GM21528 (cell line): ENCODE data around the gene ACHE.

Source experiments
- ATAC-seq: cut with Tn5 transposase; IDR thresholded peaks from one replicate; pipeline ENCODE4 v1.9.1; 2021; ENCODE audit warnings: mild to moderate bottlenecking, moderate library complexity; ENCODE audit not compliant: unreplicated experiment, low FRiP score

The ACHE gene

DNA sequence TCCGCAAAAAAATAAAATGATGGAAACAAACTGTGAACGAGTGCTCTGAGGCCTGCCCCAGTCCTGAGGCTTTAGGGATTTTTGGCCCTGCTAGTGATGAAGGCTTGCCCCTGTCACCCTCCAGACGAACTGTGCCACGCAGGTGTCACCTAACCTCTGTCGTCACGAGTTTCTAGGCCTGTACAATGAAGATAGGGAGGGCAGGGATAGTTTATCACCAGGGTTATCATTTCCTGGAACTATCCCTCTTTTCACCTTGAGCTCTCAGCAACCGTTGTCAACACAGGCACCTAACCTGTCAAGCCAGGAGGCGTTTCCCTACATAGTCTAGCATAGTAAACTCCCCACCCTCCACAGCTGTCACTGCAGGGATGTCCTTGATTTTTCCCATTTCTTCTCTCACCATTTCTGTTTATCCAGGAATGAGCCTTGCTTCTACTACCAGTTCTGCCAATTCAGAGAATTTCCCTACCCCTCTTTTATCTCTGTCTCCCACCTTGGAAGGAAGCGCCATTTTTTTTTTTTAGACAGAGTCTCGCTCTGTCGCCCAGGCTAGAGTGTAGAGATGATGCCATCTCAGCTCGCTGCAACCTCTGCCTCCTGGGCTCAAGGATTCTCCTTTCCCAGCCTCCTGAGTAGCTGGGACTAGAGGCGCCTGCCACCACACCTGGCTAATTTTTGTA lies 2.2 kb upstream of the ACHE start:
- ATAC-seq: no peak

DNA sequence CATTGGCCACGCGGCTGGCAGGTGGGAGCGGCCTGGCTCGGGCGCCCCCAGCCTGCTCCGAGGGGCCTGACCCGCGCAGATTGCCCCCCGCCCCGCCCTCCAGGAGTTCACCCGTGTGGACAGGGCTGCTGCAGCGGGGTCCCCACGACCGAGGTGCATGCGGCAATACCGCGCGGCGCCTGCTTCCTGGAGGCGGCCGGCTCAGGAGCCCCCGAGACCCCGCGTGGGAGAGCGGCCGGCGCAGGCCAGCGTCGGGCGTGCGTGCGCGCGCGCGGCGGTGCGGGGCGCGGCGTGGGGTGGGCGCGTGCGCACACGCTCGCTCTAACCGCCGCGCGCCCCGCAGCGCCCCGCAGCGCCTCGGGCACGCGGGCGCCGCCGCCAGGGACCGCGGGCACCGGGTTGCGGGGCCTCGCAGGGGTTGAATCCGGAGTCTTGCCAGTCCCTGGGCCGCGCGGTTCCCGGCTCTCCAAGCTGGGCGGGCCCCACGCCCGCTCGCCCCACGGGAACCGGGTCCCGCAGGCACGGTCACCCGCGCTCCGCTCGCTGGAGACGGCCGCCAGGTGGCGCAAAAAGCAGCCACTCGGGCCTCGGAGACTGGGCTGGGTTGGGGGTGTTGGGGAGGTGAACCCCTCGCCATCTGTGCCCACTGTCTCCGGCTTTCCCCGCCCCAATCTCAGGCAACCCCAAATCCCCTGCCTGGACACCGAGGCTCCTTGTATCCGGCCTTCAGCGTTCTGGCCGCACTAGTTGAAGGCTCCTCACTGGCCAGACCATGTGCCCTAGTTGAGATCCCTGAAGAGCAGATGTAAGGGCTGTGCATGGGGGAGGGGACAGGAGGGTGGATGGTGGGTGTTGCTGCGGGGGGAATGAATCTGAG lies 1.3 kb upstream of the ACHE start:
- ATAC-seq: no peak

DNA sequence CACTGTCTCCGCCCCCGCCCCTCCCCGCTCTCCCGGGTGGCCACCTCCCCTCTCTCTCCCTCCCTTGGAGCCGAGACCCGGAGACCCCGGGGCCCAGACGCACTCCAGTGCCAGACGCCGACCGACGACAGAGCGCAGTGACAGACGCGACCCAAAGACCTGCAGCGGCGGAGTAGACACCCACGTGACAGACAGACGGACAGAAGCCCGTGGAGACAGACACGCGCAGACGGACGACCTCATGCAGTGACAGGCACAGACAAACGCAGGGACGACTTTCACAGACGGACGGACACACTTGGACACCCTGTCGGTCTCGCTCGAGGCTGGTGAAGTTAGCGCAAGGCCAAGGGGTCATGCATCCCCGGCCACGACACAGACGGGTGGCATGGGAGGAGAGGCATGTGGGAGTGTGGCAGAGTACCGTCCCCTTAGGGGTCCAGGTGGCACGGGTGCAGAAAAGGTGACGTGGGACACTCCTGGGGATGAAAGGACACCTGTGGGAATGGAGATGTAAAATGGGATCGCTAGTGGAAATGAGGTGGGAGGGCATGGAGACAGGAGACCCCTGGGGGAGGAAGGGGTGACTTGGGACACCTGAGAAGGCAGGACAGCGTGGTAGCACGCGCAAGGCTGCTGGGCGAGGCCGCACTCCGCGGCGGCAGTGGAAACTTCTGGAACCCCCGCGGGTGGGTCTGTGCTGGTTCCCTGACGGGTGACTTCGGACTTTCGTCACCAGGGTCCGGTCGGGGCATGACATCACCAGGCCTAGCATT lies 456 bp upstream of the ACHE start:
- ATAC-seq: no peak

DNA sequence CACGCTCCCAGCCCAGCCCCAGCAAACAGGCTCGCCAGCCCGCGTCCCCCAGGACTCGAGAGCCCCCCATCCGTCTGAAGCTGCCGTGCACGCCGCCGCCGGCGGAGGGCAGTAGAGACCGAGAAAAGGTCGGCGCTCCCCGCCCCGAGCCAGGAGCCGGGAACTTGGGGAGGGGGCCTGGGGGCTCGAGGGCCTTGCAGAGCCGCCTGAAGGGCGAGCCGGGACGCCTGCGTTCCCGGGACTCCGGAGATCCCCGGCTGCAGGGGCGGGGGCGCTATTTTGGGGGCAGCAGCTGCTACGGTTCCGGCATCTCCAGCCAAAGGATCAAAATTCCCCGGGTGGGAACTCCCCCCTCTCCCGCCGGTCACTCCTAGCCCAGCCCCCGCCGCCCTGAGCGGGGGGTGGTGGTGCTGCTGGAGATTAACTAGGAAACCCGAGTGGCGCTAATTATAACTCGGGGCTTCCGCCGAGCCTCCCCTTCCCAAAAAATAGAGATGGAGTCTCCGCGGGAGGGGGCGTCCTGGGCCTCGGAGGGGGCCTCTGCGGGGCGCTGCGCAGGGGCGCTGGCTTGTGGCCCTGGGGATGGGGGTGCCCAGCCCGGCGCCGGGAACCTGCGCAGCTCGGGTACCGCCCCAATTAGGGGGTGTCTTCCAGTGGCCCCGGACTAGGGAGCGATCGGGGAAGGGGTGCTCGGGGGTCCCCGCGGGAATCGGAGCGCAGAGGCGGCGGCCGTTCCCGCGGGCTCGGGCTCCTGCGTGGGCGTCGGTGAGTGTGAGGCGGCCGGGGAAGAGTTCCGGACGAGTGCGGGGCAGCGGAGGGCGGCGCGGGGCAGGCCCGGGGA lies 608 bp downstream of the ACHE start:
- ATAC-seq: no peak

DNA sequence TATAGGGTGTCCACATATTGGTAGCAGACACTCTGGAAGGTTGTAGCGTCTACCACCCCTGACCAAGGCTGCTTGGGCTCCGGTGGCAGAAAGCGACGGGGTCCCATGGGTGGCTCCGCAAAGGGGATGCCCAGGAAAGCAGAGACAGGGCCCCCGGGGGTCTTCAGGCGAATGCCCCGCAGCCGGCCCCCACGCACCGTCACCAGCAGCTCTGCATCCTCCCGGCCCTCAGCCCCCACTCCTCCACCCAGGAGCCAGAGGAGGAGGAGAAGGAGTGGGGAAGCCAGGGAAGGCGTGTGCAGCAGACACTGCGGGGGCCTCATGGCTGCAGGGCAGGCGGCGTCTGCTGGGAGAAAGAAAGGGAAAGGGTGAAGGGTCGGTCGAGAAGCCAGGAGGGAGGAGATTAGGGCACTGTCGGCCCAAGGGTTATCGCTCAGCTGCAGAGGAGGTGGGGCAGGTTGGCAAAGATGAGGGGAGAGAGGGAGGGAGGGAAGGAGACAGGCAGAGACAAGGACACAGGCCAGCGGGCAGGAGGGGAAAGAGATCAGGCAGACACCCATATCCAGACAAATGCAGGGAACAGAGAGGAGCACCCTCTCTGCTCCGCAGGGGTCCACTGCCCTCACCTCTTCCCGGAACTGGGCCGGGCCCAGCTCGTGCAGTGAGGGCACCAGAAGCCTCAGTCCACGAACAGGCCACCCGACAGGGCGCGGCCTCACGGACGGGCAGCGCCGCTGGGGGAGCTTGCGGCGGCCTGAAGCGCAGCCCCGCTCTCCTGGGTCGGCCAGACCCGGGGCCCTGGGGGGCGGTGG lies 1.6 kb downstream of the ACHE start:
- ATAC-seq: no peak

DNA sequence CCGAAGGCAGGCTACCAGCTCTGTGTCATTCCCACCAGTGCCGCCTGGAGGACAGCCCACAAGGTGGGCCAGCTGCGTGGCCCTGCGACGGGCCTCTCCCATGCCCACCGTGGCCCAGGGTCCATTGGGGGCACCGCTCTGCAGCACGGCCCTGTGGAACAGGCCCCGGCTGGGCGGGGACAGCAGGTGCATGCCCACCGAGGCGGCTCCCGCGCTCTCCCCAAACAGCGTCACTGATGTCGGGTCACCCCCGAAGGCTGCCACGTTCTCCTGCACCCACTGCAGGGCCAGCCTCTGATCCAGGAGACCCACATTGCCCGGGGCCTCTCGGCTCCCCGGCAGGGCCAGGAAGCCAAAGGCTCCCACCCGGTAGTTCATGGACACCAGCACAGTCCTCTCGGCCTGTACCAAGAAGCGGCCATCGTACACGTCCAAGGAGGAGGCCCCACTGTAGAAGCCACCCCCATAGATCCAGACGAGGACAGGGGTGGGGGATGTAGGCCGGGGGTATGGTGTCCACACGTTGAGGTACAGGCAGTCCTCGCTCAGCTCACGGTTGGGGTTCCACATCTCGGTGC lies 2.3 kb downstream of the ACHE start:
- ATAC-seq: no peak

DNA sequence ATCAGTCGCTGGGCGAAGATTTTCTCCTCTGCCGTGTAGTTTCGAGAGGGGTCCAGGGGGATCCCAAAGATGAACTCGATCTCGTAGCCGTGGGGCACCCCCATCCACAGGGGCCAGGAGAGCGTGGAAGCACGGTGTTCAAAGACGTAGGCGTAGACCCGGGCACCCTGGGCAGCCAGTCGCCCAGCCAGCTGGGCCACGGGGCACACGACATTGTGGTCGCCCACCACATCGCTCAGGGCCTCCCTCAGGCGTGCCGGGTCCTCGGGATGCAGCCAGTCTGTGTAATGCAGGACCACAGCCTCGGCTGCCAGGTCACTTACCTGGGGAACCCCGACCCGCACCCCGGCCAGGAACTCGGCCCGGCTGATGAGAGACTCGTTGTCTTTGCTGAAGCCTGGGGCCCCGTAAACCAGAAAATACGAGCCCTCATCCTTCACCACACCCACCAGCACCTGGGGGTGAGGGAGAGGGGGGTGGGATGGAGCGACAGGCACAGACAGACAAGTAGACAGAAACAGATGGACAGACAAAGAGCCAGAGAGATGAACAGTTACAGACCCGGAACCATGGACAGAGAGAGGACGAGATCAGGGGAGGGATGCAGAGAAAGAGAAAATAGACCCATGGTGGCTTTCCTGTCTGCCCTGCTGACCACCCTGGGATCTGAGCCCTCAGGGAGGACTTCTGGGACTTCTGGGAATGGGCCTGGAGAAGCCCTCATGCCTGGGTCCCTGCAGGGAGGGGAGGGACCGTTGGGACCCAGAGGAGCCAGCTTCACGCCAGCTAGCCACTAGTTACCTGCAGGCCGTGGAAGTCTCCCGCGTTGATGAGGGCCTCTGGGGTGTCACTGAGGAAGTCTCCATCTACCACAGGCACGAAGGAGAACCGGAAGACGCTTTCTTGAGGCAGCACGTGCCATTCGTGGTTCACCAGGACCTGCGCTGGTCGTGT lies 3.0 kb downstream of the ACHE start:
- no peak for ATAC-seq

DNA sequence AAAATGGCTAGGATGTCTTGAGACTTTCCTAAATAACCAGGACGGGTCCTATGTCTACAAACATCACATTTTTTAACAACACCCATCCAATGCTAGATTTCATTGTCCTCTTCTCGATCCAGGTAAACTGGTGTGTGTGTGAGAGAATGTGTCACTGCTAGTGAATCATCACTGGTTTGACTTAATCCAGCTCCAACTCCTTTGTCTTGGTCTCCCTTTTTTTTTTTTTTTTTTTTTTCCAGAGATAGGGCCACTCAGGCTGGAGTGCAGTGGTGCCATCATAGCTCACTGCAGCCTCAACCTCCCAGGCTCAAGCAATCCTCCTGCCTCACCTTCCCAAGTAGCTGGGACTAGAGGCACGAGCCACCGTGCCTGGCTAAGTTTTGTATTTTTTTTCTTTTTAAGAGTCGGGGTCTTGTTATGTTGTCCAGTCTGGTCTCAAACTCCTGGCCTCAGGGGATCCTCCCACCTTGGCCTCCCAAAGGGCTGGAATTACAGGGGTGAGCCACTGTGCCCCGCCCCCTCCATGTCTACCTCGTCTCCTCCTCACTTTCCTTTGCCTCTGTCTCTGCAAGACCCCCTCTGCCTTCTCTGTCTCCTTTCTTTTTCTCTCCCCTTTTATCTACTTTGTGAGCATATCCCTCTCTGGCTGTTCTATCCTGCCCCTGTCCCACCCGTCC lies 4.0 kb downstream of the ACHE start:
- ATAC-seq: no peak

DNA sequence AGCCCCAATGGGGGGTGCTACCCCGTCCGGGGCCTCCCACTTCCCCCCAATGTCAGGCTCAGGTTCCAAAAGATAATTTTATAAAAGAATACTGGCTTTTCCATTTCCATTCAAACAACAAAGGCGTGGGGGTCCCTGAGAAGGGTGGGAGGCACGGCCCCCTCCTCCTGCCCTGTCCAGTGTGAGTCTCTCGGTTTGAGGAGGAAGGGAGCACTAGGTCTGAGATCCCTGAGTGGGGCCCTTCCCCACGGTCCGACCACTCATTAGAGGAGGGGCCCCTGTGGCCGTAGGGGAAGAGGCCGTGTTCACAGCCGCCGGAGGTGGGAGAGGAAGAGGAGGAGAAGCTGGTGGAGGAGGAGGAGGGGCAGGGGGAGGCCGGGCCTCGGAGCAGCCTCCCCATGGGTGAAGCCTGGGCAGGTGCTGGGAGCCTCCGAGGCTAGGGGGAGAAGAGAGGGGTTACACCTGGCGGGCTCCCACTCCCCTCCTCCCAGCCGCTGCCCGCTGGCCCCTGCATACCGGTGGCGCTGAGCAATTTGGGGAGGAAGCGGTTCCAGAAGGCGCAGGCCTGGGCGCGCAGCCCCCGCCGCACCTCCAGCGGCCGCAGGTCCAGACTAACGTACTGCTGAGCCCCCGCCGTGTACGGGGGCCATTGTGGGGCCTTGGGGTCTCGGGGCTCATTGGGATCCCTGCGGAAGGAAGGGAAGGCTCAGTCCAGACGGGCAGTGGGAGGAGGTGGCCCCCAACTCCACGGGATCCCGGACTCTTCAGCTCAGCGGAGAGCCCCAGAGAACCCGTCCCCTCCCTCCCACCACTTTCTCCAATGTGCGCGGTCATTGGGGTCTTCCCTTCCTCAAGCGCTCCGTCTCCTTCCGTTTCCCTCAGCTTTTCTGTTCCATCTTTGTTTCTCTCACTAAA lies 4.8 kb downstream of the ACHE start:
- no peak for ATAC-seq

DNA sequence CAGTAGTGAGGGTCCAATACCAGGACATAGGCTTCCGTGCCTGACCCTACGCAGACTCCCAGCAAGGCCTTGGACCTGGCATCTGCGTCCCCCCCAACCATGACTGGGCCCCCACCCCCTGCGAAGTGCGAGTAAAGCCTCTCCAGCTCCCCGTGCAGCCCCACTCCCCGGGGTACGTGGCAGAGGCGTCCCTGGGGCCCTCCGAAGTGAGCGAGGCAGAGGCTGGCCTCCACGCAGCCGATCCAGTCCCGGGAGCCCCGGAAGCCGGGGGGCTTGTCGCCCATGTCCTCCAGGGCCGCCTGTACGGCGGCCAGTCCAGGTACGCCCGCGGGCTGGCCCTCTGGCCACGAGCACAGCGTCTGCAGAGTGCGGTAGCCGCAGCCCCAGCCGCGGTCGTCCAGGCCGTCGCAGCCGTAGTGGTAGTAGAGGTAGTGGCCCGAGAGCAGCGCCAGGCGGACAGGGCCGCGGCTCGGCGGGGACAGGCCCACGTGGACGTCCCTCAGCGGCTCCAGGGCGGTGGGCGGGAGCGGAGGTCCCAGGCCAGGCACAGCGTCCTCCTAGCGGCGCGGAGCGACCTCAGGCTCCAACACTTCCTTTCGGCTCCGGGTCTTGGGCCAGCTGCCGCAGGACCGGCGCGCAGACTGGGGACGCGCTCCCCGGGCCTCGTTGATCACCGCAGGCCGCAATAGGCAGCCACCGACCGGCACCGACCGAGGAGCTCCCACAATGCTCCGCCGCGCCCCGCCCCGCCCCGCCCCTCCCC lies 6.5 kb downstream of the ACHE start, which contains the start of gene UFSP1:
Gene UFSP1, minus strand, starts transcription at position 728 of the 763 bp plus-strand sequence. Its CDS starts 444 bp downstream, at position 284.
- ATAC-seq: peak; percentile 21

DNA sequence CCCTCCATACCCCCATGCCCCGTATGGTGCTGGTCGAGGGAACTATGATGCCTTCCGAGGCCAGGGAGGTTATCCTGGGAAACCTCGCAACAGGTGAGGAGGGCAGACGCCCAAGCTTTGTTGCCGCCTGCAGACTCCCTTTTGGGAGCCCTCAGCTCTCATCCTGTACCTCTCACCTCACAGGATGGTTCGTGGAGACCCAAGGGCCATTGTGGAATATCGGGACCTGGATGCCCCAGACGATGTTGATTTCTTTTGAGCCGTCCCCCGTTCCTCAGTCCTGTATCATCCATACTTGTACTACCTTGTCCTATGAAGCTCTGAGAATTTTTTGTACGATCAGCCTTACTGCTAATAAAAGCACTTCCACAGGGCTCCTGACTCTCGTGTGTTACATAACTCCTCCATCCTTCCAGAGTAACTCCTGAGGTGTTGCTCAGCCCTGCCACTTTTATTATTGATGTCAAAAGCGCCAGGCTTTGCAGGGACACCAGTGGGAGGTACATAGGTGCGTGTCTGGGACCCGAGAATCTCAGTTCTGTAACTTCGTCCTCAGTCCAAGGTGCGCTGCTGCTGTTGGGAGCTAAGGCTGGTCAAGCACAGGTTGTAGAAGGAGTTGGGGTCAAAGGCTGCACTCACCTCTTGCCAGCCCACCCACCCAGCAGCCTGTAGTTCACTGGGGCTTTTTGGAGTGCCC lies 7.2 kb downstream of the ACHE start:
- no peak for ATAC-seq

DNA sequence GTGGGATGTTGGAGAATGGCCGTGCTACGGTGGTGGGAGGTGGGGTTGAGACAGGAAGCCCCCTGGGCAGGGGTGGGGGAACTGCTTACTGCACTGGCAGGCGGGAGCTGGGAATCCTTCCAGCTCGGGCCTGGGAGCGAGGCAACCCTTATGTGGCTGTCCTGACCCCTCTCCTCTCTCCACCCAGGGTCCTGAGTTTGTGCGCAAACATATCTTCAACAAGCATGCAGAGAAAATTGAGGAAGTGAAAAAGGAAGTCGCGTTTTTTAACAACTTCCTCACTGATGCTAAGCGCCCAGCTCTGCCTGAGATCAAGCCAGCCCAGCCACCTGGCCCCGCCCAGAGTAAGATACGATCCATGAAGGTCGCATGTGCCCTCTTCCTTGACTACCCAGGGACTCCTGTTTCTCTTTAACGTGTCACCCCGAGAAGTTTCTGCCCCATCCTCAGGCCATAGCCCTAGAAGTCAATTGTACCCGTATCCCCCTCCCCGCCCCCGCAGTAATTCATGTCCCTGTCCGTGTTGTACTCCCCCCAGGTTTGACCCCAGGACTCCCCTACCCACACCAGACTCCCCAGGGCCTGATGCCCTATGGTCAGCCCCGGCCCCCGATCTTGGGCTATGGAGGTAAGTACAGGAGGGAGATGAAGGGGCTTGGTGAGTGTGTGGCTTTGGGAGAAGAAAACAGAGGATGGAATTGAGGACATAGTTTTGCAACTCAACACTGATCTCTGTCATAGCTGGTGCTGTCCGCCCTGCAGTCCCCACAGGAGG lies 8.0 kb downstream of the ACHE start:
- peak; percentile 47 for ATAC-seq

DNA sequence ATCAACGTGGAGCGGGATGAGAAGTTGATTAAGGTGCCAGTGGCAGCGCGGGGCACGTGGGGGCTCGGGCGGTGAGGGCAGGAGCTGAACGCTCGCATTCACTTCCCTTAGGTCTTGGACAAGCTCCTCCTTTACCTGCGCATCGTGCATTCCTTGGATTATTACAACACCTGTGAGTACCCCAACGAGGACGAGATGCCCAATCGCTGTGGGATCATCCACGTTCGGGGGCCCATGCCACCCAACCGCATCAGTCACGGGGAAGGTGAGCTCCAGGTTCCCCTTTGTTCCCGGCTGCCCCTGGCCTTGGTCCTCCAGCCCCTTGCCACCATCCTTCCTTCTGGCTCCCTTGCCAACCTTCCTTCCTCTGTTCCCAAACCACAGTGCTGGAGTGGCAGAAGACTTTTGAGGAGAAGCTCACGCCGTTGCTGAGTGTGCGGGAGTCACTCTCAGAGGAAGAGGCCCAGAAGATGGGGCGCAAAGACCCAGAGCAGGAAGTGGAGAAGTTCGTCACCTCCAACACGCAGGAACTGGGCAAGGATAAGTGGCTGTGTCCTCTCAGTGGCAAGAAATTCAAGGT lies 8.7 kb downstream of the ACHE start:
- peak; percentile 1 for ATAC-seq
